Left lung (tissue), 8 donors: ENCODE data around the gene PARP8. TPM values are rescaled to one million over a fixed set of nuclear protein-coding genes. Genes with fewer than 3 reads are reported as not detected.

ENCODE experiments used
- polyA plus RNA-seq, 6 donors: library from polyadenylated mRNA; unstranded; fragments of 120-200 nt; gene quantifications; one replicate each; pipeline ENCODE4 v1.2.1, GENCODE V29; 2013; ENCODE audit not compliant: insufficient read length in 6 of 6
- total RNA-seq, 2 donors: library from RNA; stranded (reverse); fragmentation: NEBNext Ultra II Directional; extraction: Animal tissue kit (Norgen Biotek cat#: 25700); gene quantifications; one replicate each; pipeline ENCODE4 v1.2.1, GENCODE V29; 2021
- donor health status: DM: no; HTN: yes; CAD: no.
- donor health status: DM: no; HTN: no; CAD: no.

Gene PARP8
- total and polyA plus RNA-seq, 8 donors = 19.1 to 41.3 (median 22.0) TPM

Other genes with a start within 250 kb of the PARP8 start
- 10 to 100 TPM; 45.8 to 46.9 TPM for gene EMB, start 225.3 kb upstream of the PARP8 start, total RNA-seq
- gene EMB, start 225.3 kb upstream of the PARP8 start, polyA plus RNA-seq = 1 to 10 TPM; 6.0 to 7.9 (median 7.3) TPM